Suppressor macrophage treated with lipopolysaccharide for 1 hour (primary cell): Measurements from ENCODE around the gene ANGPTL1.

ENCODE experiments used
- DNase-seq, 3 donors: peaks; one replicate each; pipeline ENCODE4 v3.0.0-alpha.2; 2020 to 2022

The ANGPTL1 gene

GRCh38 chr1:178870944-178871343, at the start of gene ANGPTL1:
TSS of gene ANGPTL1 (minus strand) at chr1:178871077. CDS start at chr1:178865776, 5,301 bp downstream.
- DNase-seq: no peak

- no peak for DNase-seq
Observed at GRCh38 chr1:178919581-178919980, 48.7 kb upstream of the ANGPTL1 start.

GRCh38 chr1:178918955-178919354, 48.1 kb upstream of the ANGPTL1 start:
- DNase-seq: no peak

- no peak for DNase-seq
Observed at GRCh38 chr1:178918308-178918707, 47.4 kb upstream of the ANGPTL1 start.

- no peak for DNase-seq
Observed at GRCh38 chr1:178916448-178917174, 45.7 kb upstream of the ANGPTL1 start.

- DNase-seq: no peak
Observed at GRCh38 chr1:178912597-178912996, 41.7 kb upstream of the ANGPTL1 start.

- DNase-seq: no peak
Observed at GRCh38 chr1:178910023-178910422, 39.1 kb upstream of the ANGPTL1 start.

GRCh38 chr1:178908358-178908757, 37.5 kb upstream of the ANGPTL1 start:
- DNase-seq: no peak

- no peak for DNase-seq
Observed at GRCh38 chr1:178901482-178902125, 30.7 kb upstream of the ANGPTL1 start.

GRCh38 chr1:178899402-178899801, 28.5 kb upstream of the ANGPTL1 start:
- no peak for DNase-seq

GRCh38 chr1:178898401-178898800, 27.5 kb upstream of the ANGPTL1 start:
- DNase-seq: no peak

GRCh38 chr1:178895928-178896327, 25.1 kb upstream of the ANGPTL1 start:
- no peak for DNase-seq

GRCh38 chr1:178886551-178886950, 15.7 kb upstream of the ANGPTL1 start:
- no peak for DNase-seq

- no peak for DNase-seq
Observed at GRCh38 chr1:178885869-178886268, 15.0 kb upstream of the ANGPTL1 start.

- DNase-seq: no peak
Observed at GRCh38 chr1:178881950-178882349, 11.1 kb upstream of the ANGPTL1 start.

- DNase-seq: peak in 1 of 3 donors; percentile 22
Observed at GRCh38 chr1:178877896-178878295, 7.0 kb upstream of the ANGPTL1 start.

- no peak for DNase-seq
Observed at GRCh38 chr1:178875936-178876335, 5.1 kb upstream of the ANGPTL1 start.

GRCh38 chr1:178874966-178875365, 4.1 kb upstream of the ANGPTL1 start:
- no peak for DNase-seq

GRCh38 chr1:178871551-178872320, 859 bp upstream of the ANGPTL1 start:
- no peak for DNase-seq

- no peak for DNase-seq
Observed at GRCh38 chr1:178870221-178870620, 656 bp downstream of the ANGPTL1 start.

- no peak for DNase-seq
Observed at GRCh38 chr1:178869119-178869697, 1.7 kb downstream of the ANGPTL1 start.

- no peak for DNase-seq
Observed at GRCh38 chr1:178868706-178869105, 2.2 kb downstream of the ANGPTL1 start.

GRCh38 chr1:178867670-178868069, 3.2 kb downstream of the ANGPTL1 start:
- peak; percentile 24 to 47 (median 46) for DNase-seq
